Endodermal cell (in vitro differentiated cells): ENCODE measurements around the gene NKX6-2. TPM values are rescaled to one million over a fixed set of nuclear protein-coding genes. Genes with fewer than 3 reads are reported as not detected.
A peak's percentile ranks its signal among the peaks of the same experiment; 100 is the strongest.

Experiments used
- DNase-seq: peaks from one replicate; pipeline ENCODE4 v3.0.0-alpha.2; 2017
- H3K27ac ChIP-seq: 2 replicates; pipeline ENCODE4 v1.5.1; 2013; ENCODE audit warnings: mild to moderate bottlenecking, low read depth, low read length, moderate library complexity
- H3K27me3 ChIP-seq: 2 replicates; pipeline ENCODE4 v1.6.1; 2013; ENCODE audit warnings: mild to moderate bottlenecking, low read length, moderate library complexity; ENCODE audit not compliant: insufficient read depth, control insufficient read depth, poor library complexity, severe bottlenecking
- H3K36me3 ChIP-seq: 2 replicates; pipeline ENCODE4 v1.7.0; 2013; ENCODE audit warnings: mild to moderate bottlenecking, low read length, moderate library complexity; ENCODE audit not compliant: control insufficient read depth, insufficient read depth
- H3K4me1 ChIP-seq: one replicate; pipeline ENCODE4 v1.7.0; 2013; ENCODE audit warnings: low read length; ENCODE audit not compliant: control insufficient read depth, insufficient read depth
- H3K4me3 ChIP-seq: 2 replicates; pipeline ENCODE4 v1.5.1; 2013; ENCODE audit warnings: mild to moderate bottlenecking, low read length, moderate library complexity
- H3K9ac ChIP-seq: 2 replicates; pipeline ENCODE4 v1.6.1; 2013; ENCODE audit warnings: mild to moderate bottlenecking, low read length, moderate library complexity; ENCODE audit not compliant: poor library complexity, severe bottlenecking; ENCODE audit errors: extremely low read depth
- H3K9me3 ChIP-seq: 2 replicates; pipeline ENCODE4 v1.6.1; 2013; ENCODE audit warnings: mild to moderate bottlenecking, low read length, moderate library complexity; ENCODE audit not compliant: control insufficient read depth
- H3K27ac Mint-ChIP-seq: 2 replicates; pipeline ENCODE4 v1.8.0; 2020; ENCODE audit warnings: mixed read lengths
- H3K27me3 Mint-ChIP-seq: 2 replicates; pipeline ENCODE4 v1.8.0; 2021; ENCODE audit warnings: mild to moderate bottlenecking, mixed read lengths; ENCODE audit not compliant: insufficient read depth
- H3K36me3 Mint-ChIP-seq: 2 replicates; pipeline ENCODE4 v1.8.0; 2020; ENCODE audit warnings: low read depth, mixed read lengths
- H3K4me1 Mint-ChIP-seq: 2 replicates; pipeline ENCODE4 v1.8.0; 2020; ENCODE audit warnings: mixed read lengths
- H3K4me3 Mint-ChIP-seq: 2 replicates; pipeline ENCODE4 v1.8.0; 2020; ENCODE audit warnings: mild to moderate bottlenecking, moderate library complexity, mixed read lengths
- H3K9me3 Mint-ChIP-seq: 2 replicates; pipeline ENCODE4 v1.8.0; 2020; ENCODE audit warnings: mild to moderate bottlenecking, mixed read lengths
- CTCF ChIP-seq: fragments of 200-600 bp; sonication (generic); conservative IDR thresholded peaks from 2 replicates; pipeline ENCODE4 v1.5.0; 2021; ENCODE audit warnings: antibody characterized with exemption, mild to moderate bottlenecking
- WGBS, 2 experiments: methylation state at CpG; one replicate each; pipeline versions ENCODE4 v1.1.5 to v1.1.7; 2013; ENCODE audit warnings: missing lambda C conversion rate in 2 of 2, mixed read lengths in 1 of 2; ENCODE audit not compliant: insufficient coverage in 1 of 2, insufficient read length in 1 of 2; 5-methylcytosine and 5-hydroxymethylcytosine counted together
- total RNA-seq, 2 donors: library from RNA; stranded (reverse); fragmentation: NEBNext Ultra II Directional in 1 of 2; extraction: Animal tissue kit (Norgen Biotek cat#: 25700) in 1 of 2; gene quantifications; 2 replicates in 1 of 2; 3 replicates in 1 of 2; pipeline ENCODE4 v1.2.1, GENCODE V29; 2021

Gene NKX6-2
- total RNA-seq, 2 donors from 2014 or later = 0.31 TPM; not detected in 1

GRCh38 chr10:132788180-132788830 is 2.4 kb upstream of the NKX6-2 start:
- Histone ChIP-seq H3K4me1 (no peaks in the 10 kb centered on the region), H3K9me3 (no peaks in the 10 kb centered on the region), H3K9ac (no peak overlapping the region), H3K4me3 (no peak overlapping the region), H3K36me3 (no peaks in the 10 kb centered on the region), H3K27ac (no peak overlapping the region), H3K27me3 (peaks cover 82% of the 10 kb centered on the region)
- DNase-seq = peak; percentile 77
- Mint-ChIP-seq H3K27me3 (peaks cover 69% of the 10 kb centered on the region), H3K36me3 (peaks cover 4% of the 10 kb centered on the region), H3K9me3 (peaks cover 2% of the 10 kb centered on the region), H3K4me1 (no peaks in the 10 kb centered on the region), H3K27ac (no peak overlapping the region), H3K4me3 (peak overlapping the region; percentile 35)
- WGBS, 2 experiments = 3 to 4% methylated on average over 41 to 79 of the region's 79 CpGs
- peak; percentile 50 for TF ChIP-seq CTCF

GRCh38 chr10:132787495-132788179 is 1.7 kb upstream of the NKX6-2 start:
- H3K4me1 Mint-ChIP-seq = no peaks in the 10 kb centered on the region
- Histone ChIP-seq H3K4me3 (no peak overlapping the region), H3K36me3 (no peaks in the 10 kb centered on the region), H3K9me3 (no peaks in the 10 kb centered on the region), H3K9ac (no peak overlapping the region), H3K4me1 (no peaks in the 10 kb centered on the region), H3K27ac (no peak overlapping the region), H3K27me3 (peaks cover 89% of the 10 kb centered on the region)
- peaks cover 2% of the 10 kb centered on the region for H3K9me3 Mint-ChIP-seq
- H3K27ac Mint-ChIP-seq = no peak overlapping the region
- 0 to 2% methylated on average over 3 to 68 of the region's 80 CpGs for WGBS, 2 experiments
- DNase-seq = peak; percentile 90
- no peak for TF ChIP-seq CTCF
- peaks cover 70% of the 10 kb centered on the region for H3K27me3 Mint-ChIP-seq
- peaks cover 11% of the 10 kb centered on the region for H3K36me3 Mint-ChIP-seq
- peak overlapping the region; percentile 35 for H3K4me3 Mint-ChIP-seq

- Mint-ChIP-seq H3K9me3 (peaks cover 2% of the 10 kb centered on the region), H3K4me1 (no peaks in the 10 kb centered on the region), H3K4me3 (no peak overlapping the region), H3K27ac (no peak overlapping the region), H3K36me3 (peaks cover 12% of the 10 kb centered on the region), H3K27me3 (peaks cover 73% of the 10 kb centered on the region)
- Histone ChIP-seq H3K4me1 (no peaks in the 10 kb centered on the region), H3K9ac (no peak overlapping the region), H3K27me3 (peaks cover 95% of the 10 kb centered on the region), H3K27ac (no peak overlapping the region), H3K36me3 (no peaks in the 10 kb centered on the region), H3K9me3 (no peaks in the 10 kb centered on the region), H3K4me3 (no peak overlapping the region)
- WGBS, 2 experiments = 4 to 6% methylated on average over 32 to 80 of the region's 80 CpGs
- DNase-seq = peak; percentile 79
- TF ChIP-seq CTCF = no peak
These were observed 1.0 kb upstream of the NKX6-2 start for GRCh38 chr10:132786884-132787494.
